Nucleus accumbens (tissue), 56 donors: ENCODE results near the gene C3orf62.

Experiments used
- DNase-seq, 56 donors: peaks; one replicate each; lab custom pipeline; 2025; lab: John Stamatoyannopoulos, UW

Gene C3orf62

GRCh38 chr3:49276475-49277382, at the start of gene C3orf62:
TSS of gene C3orf62 (minus strand) at chr3:49277232. CDS start at chr3:49276872, 360 bp downstream.
- peak in 55 of 56 donors; percentile 14 to 89 (median 69) for DNase-seq

GRCh38 chr3:49324768-49325167, 47.7 kb upstream of the C3orf62 start:
- no peak for DNase-seq

GRCh38 chr3:49316696-49317457, 39.8 kb upstream of the C3orf62 start:
- peak in 28 of 56 donors; percentile 2 to 87 (median 32) for DNase-seq

GRCh38 chr3:49313896-49314688, 37.1 kb upstream of the C3orf62 start:
- DNase-seq, result peak in 1 of 56 donors; percentile 2

GRCh38 chr3:49311283-49311682, 34.3 kb upstream of the C3orf62 start:
- DNase-seq, result no peak

- no peak for DNase-seq
Measured at GRCh38 chr3:49310677-49311076, 33.6 kb upstream of the C3orf62 start.

GRCh38 chr3:49305608-49306007, 28.6 kb upstream of the C3orf62 start:
- no peak for DNase-seq

- no peak for DNase-seq
Measured at GRCh38 chr3:49302613-49303012, 25.6 kb upstream of the C3orf62 start.

- no peak for DNase-seq
Measured at GRCh38 chr3:49300595-49300994, 23.6 kb upstream of the C3orf62 start.

GRCh38 chr3:49298511-49298910, 21.5 kb upstream of the C3orf62 start:
- DNase-seq, result no peak

GRCh38 chr3:49296781-49297411, 19.9 kb upstream of the C3orf62 start:
- DNase-seq, result no peak

GRCh38 chr3:49295489-49296058, 18.5 kb upstream of the C3orf62 start:
- DNase-seq, result peak in 5 of 56 donors; percentile 0 to 31 (median 9)

GRCh38 chr3:49294343-49294742, 17.3 kb upstream of the C3orf62 start:
- DNase-seq, result no peak

GRCh38 chr3:49283997-49284396, 7.0 kb upstream of the C3orf62 start:
- DNase-seq, result no peak

GRCh38 chr3:49279376-49279775, 2.3 kb upstream of the C3orf62 start:
- no peak for DNase-seq

GRCh38 chr3:49278548-49278947, 1.5 kb upstream of the C3orf62 start:
- DNase-seq, result no peak

GRCh38 chr3:49277383-49277775, 347 bp upstream of the C3orf62 start:
- no peak for DNase-seq

GRCh38 chr3:49273825-49274532, 3.1 kb downstream of the C3orf62 start:
- DNase-seq, result no peak

- DNase-seq, result no peak
Measured at GRCh38 chr3:49271047-49271446, 6.0 kb downstream of the C3orf62 start.
